Kidney epithelial cell (primary cell): Measurements from ENCODE around the gene DGKE. TPM values are rescaled to one million over a fixed set of nuclear protein-coding genes. Genes with fewer than 3 reads are reported as not detected.

ENCODE experiments used
- DNase-seq: peaks from one replicate; pipeline ENCODE4 v3.0.0-alpha.2; 2010; ENCODE audit warnings: low read depth
- H3K27me3 ChIP-seq: 2 replicates; pipeline ENCODE4 v1.6.0; 2011; ENCODE audit warnings: low read length; ENCODE audit not compliant: control insufficient read depth, insufficient read depth
- H3K36me3 ChIP-seq: 2 replicates; pipeline ENCODE4 v1.5.1; 2011; ENCODE audit warnings: low read length; ENCODE audit not compliant: control insufficient read depth, insufficient read depth
- H3K4me3 ChIP-seq: 2 replicates; pipeline ENCODE4 v1.5.1; 2011; ENCODE audit warnings: low read depth, mild to moderate bottlenecking, control low read depth, low read length
- CTCF ChIP-seq: IDR thresholded peaks from 2 replicates; pipeline ENCODE4 v1.5.1; 2011; ENCODE audit warnings: mild to moderate bottlenecking, moderate library complexity, low read length, control low read depth, inconsistent platforms; ENCODE audit not compliant: insufficient read depth, poor library complexity, severe bottlenecking
- total RNA-seq: library from RNA; depleted of rRNA; stranded (reverse); fragments of >200 nt; gene quantifications from 2 replicates; pipeline ENCODE4 v1.2.3, GENCODE V29; 2015

The DGKE gene
- total RNA-seq, 1 donor from 2014 or later, result 7.0 TPM

GRCh38 chr17:56803071-56803470, 30.9 kb upstream of the DGKE start:
- no peak for TF ChIP-seq CTCF
- Histone ChIP-seq H3K4me3 (no peak overlapping the region), H3K27me3 (no peaks in the 10 kb centered on the region), H3K36me3 (no peaks in the 10 kb centered on the region)
- no peak for DNase-seq

GRCh38 chr17:56804454-56804853, 29.5 kb upstream of the DGKE start:
- Histone ChIP-seq H3K27me3 (no peaks in the 10 kb centered on the region), H3K4me3 (no peak overlapping the region), H3K36me3 (no peaks in the 10 kb centered on the region)
- no peak for DNase-seq
- TF ChIP-seq CTCF, result no peak

- no peaks in the 10 kb centered on the region for H3K27me3 ChIP-seq
- H3K36me3 ChIP-seq, result no peaks in the 10 kb centered on the region
- DNase-seq, result no peak
- TF ChIP-seq CTCF, result no peak
- no peak overlapping the region for H3K4me3 ChIP-seq
These were observed 27.0 kb upstream of the DGKE start for GRCh38 chr17:56806949-56807348.

- no peak for TF ChIP-seq CTCF
- no peaks in the 10 kb centered on the region for H3K36me3 ChIP-seq
- no peak for DNase-seq
- no peak overlapping the region for H3K4me3 ChIP-seq
- peaks cover 1% of the 10 kb centered on the region for H3K27me3 ChIP-seq
These were observed 26.2 kb upstream of the DGKE start for GRCh38 chr17:56807723-56808122.

- no peak overlapping the region for H3K4me3 ChIP-seq
- peaks cover 4% of the 10 kb centered on the region for H3K27me3 ChIP-seq
- H3K36me3 ChIP-seq, result no peaks in the 10 kb centered on the region
- no peak for TF ChIP-seq CTCF
- DNase-seq, result no peak
These were observed 25.4 kb upstream of the DGKE start for GRCh38 chr17:56808503-56808902.

- peaks cover 4% of the 10 kb centered on the region for H3K27me3 ChIP-seq
- no peaks in the 10 kb centered on the region for H3K36me3 ChIP-seq
- DNase-seq, result no peak
- H3K4me3 ChIP-seq, result no peak overlapping the region
- TF ChIP-seq CTCF, result no peak
These were observed 24.7 kb upstream of the DGKE start for GRCh38 chr17:56809106-56809819.
